Ovary (tissue), 3 donors: Measurements from ENCODE around the gene PPIC.

Experiments
- EP300 ChIP-seq: sonication (generic); formaldehyde crosslinking; IDR thresholded peaks from one replicate; pipeline ENCODE4 v1.6.1; 2017; ENCODE audit warnings: antibody characterized with exemption
- POLR2A ChIP-seq: fragments of 450-650 bp; IDR thresholded peaks from one replicate; pipeline ENCODE4 v1.6.1; 2017; ENCODE audit warnings: antibody characterized with exemption, mild to moderate bottlenecking, moderate library complexity
- TF ChIP-seq, protein P1 (sequence below), 3 donors: fragments of 450-650 bp in 2 of 3; fragments of 200-600 bp in 1 of 3; IDR thresholded peaks; one replicate each; pipeline versions ENCODE4 v1.5.1 to v1.8.0; 2016 to 2022; ENCODE audit warnings: antibody characterized with exemption in 3 of 3, mild to moderate bottlenecking in 1 of 3
- donor health status: DM: no; HTN: no; CAD: no.

DNA sequence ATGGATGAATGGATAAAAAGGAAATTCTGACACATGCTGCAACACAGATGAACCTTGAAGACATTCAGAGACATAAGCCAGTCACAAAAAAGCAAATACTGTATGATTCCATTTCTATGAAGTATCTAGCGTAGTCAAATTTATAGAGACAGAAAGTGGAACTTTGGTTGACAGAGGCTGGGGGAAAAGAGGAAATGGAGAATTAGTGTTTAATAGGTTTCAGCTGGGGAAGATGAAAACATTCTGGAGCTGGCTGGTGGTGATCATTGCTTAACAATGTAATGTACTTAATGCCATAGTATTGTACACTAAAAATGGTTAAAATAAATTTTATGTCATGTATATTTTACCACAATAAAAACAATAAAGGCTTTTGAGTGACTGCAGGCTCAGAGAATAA, 24.2 kb downstream of the PPIC start:
- TF ChIP-seq, protein P1, sequence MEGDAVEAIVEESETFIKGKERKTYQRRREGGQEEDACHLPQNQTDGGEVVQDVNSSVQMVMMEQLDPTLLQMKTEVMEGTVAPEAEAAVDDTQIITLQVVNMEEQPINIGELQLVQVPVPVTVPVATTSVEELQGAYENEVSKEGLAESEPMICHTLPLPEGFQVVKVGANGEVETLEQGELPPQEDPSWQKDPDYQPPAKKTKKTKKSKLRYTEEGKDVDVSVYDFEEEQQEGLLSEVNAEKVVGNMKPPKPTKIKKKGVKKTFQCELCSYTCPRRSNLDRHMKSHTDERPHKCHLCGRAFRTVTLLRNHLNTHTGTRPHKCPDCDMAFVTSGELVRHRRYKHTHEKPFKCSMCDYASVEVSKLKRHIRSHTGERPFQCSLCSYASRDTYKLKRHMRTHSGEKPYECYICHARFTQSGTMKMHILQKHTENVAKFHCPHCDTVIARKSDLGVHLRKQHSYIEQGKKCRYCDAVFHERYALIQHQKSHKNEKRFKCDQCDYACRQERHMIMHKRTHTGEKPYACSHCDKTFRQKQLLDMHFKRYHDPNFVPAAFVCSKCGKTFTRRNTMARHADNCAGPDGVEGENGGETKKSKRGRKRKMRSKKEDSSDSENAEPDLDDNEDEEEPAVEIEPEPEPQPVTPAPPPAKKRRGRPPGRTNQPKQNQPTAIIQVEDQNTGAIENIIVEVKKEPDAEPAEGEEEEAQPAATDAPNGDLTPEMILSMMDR (IDR thresholded peaks at IDR 0.05) = no peak
- TF ChIP-seq POLR2A (no peak), EP300 (no peak)
